Inflammatory macrophage (primary cell): ENCODE measurements around the gene GMPPA.
A peak's percentile ranks its signal among the peaks of the same experiment; 100 is the strongest.

ENCODE experiments used
- DNase-seq, 2 donors: peaks; one replicate each; pipeline ENCODE4 v3.0.0-alpha.2; 2020 to 2022

GMPPA gene

DNA sequence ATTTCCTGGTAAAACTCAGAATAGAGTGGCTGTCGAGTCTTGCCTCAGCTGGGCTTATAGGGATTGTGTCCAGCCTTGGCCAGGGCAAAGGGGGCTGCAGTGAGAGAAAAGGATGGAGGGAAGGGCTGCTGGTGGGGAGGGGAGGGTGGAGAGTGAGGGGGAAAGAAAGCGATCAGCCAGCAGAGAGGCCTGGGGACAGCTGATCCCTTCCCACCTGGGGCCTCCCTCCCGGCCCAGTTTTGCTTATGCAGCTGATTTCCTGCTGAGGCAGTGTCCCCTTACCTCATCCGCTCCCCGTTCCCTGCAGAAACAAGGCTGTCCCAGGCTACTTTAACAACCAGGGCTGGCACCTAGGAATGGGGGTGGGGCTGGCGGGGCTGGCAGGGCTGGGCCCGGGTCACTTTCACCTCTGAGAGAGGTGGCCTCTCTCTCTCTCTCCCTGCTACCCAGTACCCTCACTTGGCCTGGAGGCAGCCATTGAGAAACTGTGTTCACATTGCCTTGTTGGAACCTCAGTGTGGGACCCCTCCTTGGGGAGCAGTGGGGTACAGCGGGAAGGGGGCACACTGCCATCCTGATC lies 12.2 kb upstream of the GMPPA start:
- DNase-seq = no peak

DNA sequence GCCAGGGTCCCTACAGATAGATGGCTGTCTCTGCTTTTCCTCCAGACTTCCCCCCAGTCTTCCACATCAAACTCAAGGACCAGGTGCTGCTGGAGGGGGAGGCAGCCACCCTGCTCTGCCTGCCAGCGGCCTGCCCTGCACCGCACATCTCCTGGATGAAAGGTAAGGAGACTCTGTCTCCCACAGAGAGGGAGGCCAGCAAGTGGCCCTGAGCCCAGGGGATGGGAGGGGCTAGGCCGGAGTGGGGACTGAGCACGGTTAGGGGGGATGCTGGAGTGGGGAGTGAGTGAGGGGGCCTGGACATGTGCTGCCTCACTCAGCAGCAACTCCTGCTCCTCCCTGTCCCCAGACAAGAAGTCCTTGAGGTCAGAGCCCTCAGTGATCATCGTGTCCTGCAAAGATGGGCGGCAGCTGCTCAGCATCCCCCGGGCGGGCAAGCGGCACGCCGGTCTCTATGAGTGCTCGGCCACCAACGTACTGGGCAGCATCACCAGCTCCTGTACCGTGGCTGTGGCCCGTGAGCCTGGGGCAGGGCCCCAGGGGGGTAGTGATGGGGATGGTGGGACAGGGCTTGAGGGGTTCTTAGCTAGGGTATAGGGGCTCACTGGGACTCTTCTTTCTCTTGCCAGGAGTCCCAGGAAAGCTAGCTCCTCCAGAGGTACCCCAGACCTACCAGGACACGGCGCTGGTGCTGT lies 10.4 kb upstream of the GMPPA start:
- DNase-seq = no peak

DNA sequence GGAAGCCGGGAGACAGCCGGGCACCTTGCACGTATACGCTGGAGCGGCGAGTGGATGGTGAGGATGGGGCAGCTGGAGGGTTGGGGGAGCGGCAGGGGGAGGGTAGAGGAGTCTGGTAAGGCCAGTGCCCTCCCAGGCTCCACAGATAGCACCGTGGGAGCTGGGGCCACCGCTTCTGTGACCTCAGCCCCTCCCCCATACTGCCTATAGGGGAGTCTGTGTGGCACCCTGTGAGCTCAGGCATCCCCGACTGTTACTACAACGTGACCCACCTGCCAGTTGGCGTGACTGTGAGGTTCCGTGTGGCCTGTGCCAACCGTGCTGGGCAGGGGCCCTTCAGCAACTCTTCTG lies 9.9 kb upstream of the GMPPA start:
- DNase-seq = no peak

DNA sequence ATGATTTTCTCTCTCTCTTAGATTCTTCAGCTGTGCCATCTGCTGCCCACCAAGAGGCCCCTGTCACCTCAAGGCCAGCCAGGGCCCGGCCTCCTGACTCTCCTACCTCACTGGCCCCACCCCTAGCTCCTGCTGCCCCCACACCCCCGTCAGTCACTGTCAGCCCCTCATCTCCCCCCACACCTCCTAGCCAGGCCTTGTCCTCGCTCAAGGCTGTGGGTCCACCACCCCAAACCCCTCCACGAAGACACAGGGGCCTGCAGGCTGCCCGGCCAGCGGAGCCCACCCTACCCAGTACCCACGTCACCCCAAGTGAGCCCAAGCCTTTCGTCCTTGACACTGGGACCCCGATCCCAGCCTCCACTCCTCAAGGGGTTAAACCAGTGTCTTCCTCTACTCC lies 9.4 kb upstream of the GMPPA start:
- no peak for DNase-seq

DNA sequence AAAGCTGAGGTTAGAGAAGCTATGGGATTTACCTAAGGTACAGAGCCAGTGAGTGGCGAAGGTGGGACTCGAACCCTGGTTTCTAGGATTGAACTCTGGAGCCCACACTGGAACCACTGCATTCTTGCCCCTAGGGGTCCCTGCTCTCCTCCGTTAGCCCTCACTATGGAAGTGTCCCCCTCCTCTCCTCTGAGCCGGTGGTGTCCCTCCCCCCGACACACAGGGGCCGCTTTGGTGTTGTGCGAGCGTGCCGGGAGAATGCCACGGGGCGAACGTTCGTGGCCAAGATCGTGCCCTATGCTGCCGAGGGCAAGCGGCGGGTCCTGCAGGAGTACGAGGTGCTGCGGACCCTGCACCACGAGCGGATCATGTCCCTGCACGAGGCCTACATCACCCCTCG lies 8.5 kb upstream of the GMPPA start:
- DNase-seq = no peak

DNA sequence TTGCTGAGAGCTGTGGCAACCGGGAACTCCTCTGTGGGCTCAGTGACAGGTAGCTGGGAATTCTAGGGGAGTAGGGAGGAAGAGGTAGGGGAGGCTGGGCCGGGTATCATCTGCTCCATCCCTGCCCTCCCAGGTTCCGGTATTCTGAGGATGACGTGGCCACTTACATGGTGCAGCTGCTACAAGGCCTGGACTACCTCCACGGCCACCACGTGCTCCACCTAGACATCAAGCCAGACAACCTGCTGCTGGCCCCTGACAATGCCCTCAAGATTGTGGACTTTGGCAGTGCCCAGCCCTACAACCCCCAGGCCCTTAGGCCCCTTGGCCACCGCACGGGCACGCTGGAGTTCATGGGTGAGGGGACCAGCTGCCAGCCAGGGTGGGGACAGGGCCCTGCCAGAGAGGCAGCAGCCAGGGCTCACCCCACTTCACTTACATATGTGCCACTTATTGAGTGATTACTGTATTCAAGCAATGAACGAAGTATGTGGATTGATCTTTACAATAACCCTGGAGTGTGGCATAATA lies 8.0 kb upstream of the GMPPA start:
- no peak for DNase-seq

DNA sequence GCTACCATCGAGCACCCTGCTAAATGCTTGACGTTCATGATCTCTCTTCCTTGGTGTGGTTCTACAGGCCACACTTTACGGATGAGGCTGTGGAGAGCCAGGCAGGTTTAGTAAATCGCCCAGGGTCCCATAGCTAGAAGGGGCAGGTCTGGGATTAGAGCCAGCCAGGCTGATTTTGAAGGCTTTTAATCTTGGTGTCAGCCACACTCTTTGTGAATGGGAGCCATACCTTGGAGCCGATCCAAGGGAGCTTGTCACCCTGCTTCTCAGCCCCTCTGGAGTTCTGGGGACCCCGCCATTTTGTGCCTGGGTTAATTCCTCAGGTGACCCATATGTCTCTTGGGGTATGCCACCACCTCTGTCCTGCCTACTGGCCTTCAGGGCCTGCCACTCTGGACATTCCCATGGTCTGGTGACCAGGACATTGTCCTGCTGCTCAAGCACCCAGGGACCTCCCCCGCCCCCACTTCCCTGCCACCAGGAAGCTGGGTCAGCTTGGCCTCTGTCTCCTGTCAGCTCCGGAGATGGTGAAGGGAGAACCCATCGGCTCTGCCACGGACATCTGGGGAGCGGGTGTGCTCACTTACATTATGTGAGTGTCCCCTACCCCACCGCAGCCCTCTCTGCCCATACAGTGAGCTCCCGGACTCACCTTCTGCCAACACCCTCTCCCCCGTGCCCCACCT lies 7.3 kb upstream of the GMPPA start:
- DNase-seq = no peak

DNA sequence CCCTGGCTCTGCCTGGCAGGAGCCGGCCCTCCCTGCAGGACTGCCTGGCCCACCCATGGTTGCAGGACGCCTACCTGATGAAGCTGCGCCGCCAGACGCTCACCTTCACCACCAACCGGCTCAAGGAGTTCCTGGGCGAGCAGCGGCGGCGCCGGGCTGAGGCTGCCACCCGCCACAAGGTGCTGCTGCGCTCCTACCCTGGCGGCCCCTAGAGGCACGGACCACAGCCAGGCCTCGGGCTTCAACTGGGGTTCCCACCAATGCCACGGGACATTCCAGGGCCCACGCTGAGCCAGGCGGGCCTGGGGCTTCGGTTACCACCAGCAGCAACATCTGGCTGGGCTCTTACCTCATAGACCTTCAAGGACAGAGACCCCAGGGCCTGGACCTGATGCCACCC lies 6.1 kb upstream of the GMPPA start:
- DNase-seq = no peak

DNA sequence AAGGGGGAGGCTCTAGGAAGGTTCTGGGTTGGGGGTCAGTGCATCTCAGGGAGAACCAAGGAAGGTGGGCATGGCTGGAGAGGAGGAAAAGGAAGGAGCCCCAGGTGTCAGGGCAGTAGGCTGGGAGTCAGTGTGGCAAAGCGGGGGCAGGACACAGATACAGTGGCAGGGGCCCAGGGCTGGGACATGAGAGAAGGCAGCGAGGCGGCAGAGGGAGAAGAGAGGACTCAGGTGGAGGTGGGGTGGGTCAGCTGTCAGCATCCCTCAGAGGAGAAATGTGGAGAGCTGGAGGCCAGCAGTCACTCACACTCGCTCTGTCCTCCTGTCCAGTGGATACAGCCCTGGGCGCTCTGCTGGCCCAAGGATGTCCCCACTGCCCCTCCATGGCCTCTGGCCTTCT lies 5.6 kb upstream of the GMPPA start:
- no peak for DNase-seq

DNA sequence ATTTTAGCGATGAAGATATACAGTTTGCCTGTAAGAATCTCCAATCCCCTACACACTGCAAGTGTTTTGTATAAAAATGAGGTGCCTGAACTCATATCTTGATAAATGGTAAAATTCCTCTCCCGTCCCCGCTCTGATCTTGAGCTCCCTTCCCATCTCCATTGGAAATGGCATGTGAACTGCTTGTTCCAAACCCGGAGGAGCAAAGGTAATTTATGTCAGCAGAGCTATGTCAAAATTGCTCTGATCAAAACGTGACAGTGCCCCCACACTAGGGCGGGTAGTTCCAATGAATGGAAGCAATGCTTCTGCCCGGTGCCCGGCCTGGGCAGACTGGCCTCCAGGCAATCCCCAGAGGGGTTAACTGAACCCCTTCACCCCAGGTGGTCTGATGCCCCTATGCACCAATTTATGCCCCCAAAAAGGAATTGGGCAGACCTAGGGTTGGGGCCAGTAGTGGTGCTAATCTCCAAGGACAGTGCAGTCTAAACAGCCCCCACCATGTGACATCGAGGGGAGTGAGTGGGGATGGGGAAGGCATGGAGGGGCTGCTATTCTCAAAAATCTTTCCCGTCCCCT lies 3.6 kb upstream of the GMPPA start:
- no peak for DNase-seq

DNA sequence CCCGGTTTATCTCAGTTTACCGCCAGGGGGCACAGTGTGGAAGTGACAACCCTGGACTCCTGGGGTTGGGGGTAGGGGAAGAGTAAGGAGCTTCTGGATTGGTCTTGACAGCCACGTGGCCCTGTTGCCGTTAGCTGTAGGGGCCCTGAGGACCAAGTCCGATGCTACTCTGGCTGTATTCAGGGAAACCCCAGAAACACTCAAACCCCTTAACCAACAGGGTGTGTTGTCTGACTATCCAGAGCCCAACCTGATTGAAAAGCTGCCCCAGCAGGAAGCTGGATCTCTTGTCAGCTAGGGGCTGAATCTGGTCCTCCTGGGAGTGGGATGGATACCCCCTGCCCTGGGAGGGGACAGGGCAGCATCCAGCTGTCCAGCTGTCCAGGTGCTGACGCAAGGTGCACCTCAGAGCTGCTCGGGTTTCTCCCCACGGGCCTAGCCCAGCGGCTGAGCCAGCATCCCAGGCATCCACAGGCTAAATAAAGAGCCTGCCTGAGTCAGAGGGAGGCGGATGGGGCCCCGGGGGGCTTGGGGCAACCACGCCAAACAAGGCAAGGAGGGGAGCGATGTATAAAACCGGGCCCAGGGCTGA lies 3.1 kb upstream of the GMPPA start:
- DNase-seq = peak; percentile 37 to 51

DNA sequence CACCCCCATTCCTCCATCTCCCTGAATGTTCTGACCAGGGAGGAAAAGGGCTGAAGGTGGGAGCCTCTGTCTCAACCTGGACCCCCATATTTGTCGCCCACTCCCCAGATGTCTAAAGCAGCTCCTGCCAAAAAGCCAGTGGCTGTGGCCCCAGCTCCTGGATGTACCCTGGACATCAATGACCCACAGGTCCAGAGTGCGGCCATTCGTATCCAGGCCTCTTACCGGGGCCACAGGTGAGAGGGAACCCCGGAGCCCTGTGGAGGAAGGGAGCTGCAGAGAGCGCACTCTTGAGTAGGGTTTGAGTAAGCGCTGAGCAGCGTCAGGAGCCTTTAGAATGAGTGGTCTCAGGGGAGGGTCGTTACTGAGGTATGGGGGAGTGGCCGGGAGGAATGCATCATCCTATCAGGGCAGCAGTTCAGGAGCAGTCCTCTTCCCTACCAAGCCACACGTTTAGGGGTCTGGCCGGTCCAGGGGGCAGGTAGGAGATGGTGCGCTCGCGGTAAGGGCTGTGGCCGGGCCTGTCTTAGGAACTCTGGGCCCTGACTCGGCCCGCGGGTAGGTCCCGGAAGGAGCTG lies 2.4 kb upstream of the GMPPA start:
- DNase-seq = no peak

DNA sequence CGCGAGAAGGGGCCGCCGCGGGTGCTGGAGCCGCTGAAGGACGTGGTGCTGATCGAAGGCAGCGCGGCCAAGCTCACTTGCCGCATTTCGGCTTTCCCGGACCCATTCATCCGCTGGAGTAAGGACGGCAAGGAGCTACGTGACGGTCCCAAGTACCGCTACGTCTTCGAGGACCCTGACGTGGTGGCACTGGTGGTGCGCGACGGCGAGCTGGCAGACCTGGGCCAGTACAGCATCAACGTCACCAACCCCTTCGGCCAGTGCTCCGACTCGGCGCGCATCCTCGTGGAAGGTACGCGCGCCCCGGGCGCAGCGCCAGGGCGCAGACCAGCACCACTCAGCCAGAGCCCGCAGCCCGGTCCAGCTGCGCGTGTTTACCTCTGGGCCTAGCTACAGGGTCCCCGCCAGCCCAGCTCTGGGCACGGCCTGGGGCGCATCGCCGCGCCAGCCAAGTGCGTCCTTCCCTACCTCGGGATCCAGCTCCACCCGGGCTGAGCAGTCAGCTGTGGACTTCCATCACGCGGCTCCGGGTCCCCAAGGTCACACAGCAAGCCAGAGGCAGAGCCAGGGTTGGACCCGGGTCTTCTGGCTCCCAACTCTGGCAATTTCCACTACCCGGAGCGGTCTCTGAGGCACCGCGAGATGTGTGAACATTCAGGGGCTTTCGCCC lies 1.7 kb upstream of the GMPPA start:
- DNase-seq = no peak

DNA sequence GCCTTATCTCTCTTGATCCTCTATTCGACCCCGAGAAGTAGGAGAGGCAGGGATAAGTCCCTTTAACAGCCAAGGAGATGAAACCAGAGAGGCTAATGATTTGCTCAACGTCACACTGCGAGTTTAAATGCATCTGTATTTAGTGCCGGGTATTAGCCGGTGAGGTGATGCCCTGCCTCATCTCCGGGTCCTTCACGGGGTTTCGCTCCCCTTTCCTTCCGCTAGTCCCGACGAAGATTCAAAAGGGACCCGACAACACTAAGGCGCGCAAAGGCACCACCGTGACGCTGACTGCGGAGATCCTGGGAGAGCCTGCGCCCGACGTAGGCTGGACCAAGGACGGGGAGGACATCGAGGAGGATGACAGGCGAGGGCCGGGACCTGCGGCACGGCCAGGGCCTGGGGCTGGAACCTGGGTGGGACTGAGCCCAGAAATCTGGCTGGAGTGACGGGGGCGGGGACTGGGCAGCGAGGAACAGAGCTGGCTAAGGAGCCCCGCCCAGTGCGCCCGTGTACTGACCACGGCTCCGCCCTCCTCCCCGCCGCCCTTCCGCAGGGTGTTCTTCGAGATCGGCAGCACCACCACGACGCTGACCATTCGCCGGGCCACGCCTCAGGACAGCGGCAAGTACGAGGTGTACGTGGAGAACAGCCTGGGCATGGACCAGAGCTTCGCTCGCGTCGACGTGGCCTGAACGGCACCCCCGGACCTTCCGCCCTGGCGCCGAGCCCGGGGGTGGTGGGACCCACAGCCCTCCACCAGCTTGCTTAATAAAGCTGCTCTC lies 1.0 kb upstream of the GMPPA start:
- peak; percentile 82 to 90 for DNase-seq

DNA sequence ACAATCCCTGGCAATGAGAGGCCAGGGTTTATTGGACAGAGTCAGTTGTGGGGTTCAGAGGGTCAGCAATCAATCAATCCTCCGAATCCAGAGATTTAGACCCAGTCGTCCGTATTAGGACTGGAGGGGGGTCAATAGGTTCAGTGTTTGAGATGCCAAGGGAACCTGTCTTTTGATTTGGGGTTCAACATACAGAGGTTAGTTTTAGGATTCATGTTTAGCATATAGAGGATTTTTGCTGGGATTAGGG lies 292 bp downstream of the GMPPA start:
- no peak for DNase-seq

DNA sequence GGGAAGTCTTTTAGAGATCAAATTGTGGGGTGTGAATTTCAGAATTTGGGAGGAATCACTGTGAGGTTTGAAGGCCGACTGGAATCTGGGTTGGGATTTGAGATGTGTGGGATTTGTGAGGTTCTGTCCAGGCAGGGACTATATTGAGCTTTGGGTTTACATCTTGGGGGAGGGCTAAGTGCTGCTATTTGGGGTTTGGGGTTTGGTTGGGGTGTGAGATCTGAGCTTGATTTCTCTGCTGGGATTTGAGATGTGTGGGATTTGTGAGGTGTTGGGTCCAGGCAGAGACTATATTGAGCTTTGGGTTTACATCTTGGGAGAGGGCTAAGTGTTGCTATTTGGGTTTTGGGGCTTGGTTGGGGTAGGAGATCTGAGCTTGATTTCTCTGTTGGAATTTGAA lies 864 bp downstream of the GMPPA start:
- no peak for DNase-seq

DNA sequence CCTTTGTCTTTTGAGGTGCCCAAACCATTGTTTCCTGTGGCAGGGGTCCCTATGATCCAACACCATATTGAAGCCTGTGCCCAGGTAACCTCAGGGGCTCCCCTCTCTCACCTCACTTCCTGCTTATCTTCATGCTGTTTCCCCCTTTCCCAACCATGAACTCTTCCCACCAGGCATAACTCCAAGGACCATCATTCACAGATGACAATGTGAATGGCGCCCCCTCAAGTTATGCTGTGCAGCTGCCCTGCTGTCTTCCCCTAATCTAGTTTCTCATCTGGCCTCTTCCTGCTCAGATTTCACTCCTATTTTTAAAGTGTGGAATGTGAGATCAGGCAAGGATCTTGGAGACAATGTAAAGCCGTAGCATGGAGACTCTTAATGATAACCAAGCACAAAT lies 1.4 kb downstream of the GMPPA start:
- no peak for DNase-seq

DNA sequence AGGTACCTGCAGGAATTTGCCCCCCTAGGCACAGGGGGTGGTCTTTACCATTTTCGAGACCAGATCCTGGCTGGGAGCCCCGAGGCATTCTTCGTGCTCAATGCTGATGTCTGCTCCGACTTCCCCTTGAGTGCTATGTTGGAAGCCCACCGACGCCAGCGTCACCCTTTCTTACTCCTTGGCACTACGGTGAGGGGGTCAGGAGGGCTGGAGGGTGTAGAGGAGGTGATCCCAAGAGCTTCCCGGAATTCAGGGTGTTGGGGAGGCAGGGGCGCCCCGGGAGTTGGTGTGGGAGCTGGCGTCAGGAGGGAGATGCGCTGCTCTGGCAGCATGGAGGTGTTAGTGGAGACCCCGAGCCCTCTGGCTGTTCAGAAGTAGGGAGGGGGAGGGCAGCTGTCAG lies 3.2 kb downstream of the GMPPA start:
- no peak for DNase-seq

DNA sequence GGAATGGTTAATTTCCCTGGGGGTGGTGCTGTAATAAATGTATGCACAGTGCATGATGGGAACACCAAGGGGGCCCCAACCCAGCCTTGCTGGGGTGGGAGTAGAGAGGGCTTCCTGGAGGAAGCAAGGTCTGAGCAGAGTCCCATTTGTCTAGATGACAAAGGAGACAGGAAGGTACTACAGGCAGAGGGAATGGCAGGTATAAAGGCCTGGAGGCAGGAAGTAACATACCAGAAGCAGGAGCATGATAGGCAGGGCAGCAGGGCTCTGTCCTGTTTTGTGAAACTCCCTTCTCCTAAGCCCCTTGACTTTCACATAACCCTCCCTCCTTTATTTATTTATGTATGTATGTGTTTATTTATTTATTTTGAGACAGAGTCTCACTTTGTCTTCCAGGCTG lies 3.9 kb downstream of the GMPPA start:
- no peak for DNase-seq

DNA sequence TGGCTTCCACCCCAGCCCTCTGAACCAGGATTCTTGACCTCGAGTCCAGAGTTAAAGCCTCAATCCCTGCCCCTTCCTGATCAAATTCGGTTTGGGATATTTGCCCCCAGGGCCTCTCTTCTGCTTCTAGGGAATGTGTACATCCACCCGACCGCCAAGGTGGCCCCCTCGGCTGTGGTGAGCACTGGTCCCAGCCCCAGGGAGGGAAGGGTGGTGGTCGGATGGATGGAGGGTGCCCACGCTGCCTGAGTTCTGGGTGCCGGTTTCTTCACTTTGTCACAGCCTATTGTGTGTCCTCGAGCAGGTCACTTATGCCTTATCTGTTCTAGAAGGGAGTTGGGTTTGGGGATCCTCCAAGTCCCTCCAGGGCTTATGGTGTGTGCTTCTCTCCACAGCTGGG lies 6.9 kb downstream of the GMPPA start:
- DNase-seq = no peak

DNA sequence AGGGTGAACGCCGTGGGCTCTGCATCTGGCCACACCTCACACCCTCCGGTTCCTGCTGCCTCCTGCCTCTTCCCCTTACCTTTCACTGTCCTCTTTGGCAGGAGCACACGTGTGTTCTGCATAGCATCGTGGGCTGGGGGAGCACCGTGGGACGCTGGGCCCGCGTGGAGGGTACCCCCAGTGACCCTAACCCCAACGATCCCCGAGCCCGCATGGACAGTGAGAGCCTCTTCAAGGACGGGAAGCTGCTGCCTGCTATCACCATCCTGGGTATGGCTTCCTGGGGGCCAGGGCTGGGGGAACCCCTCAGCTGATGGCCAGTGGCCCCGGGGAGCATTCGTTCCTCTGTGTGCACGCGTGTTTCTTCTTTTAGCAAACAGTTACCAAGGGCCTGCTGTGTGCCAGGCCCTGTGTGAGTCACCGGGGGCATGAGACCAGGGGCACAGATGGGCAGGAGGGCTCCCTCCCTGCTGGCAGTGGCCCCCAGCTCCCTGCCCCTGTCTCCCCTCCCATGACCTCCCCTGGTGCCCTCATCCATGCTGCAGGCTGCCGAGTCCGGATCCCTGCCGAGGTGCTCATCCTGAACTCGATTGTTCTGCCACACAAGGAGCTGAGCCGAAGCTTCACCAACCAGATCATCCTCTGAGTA lies 7.6 kb downstream of the GMPPA start:
- no peak for DNase-seq
